Lung (tissue), 12 donors: ENCODE data around the gene MFSD2B. TPM values are rescaled to one million over a fixed set of nuclear protein-coding genes. Genes with fewer than 3 reads are reported as not detected.

Experiments used
- ATAC-seq: fragments of 200-7000 bp; cut with Tn5 transposase; one replicate; pipeline ENCODE4 v1.9.1; 2020; ENCODE audit warnings: moderate number of reproducible peaks; ENCODE audit not compliant: insufficient read depth, low FRiP score
- DNase-seq, 3 donors: peaks; one replicate each; pipeline ENCODE4 v3.0.0-alpha.2; 2013 to 2017
- H3K27ac ChIP-seq, 2 donors: one replicate each; pipeline ENCODE4 v1.5.1; 2013; ENCODE audit warnings: mild to moderate bottlenecking in 2 of 2, moderate library complexity in 2 of 2, control low read depth in 1 of 2, inconsistent platforms in 1 of 2, low read depth in 1 of 2, low read length in 1 of 2
- H3K27me3 ChIP-seq, 3 donors: one replicate each; pipeline ENCODE4 v1.5.1; 2013; ENCODE audit warnings: low read length in 2 of 3; ENCODE audit not compliant: control insufficient read depth in 3 of 3, insufficient read depth in 3 of 3
- H3K36me3 ChIP-seq, 4 donors: one replicate each; pipeline ENCODE4 v1.5.1; 2013; ENCODE audit warnings: low read length in 4 of 4, mild to moderate bottlenecking in 1 of 4, moderate library complexity in 1 of 4; ENCODE audit not compliant: control insufficient read depth in 4 of 4, insufficient read depth in 4 of 4
- H3K4me1 ChIP-seq, 5 donors: one replicate each; pipeline ENCODE4 v1.5.1; 2013; ENCODE audit warnings: low read length in 5 of 5, mild to moderate bottlenecking in 2 of 5, moderate library complexity in 1 of 5; ENCODE audit not compliant: control insufficient read depth in 5 of 5, insufficient read depth in 5 of 5
- H3K4me3 ChIP-seq: one replicate; pipeline ENCODE4 v1.5.1; 2013; ENCODE audit warnings: mild to moderate bottlenecking, control low read depth, moderate library complexity
- H3K9ac ChIP-seq, 2 donors: one replicate each; pipeline ENCODE4 v1.5.1; 2013; ENCODE audit warnings: low read length in 2 of 2, control low read depth in 1 of 2; ENCODE audit not compliant: insufficient read depth in 1 of 2
- H3K9me3 ChIP-seq, 4 donors: one replicate each; pipeline ENCODE4 v1.5.1; 2013; ENCODE audit warnings: low read length in 3 of 4, mild to moderate bottlenecking in 1 of 4, moderate library complexity in 1 of 4; ENCODE audit not compliant: control insufficient read depth in 4 of 4, insufficient read depth in 3 of 4
- WGBS, 2 donors: extraction: QIAGEN DNeasy Blood & Tissue Kit; methylation state at CpG; one replicate each; pipeline ENCODE4 v1.1.7; 2013; 5-methylcytosine and 5-hydroxymethylcytosine counted together
- polyA plus RNA-seq, 2 donors: library from polyadenylated mRNA; stranded (reverse); fragments of 200-250 nt; gene quantifications; one replicate each; pipeline ENCODE4 v1.2.1, GENCODE V29; 2013
- total RNA-seq, 2 donors: library from RNA; depleted of rRNA in 1 of 2; stranded (reverse); fragments of >200 nt in 1 of 2; gene quantifications; one replicate each; pipeline ENCODE4 v1.2.1, GENCODE V29; 2014 to 2021
- TF ChIP-seq, protein P1 (sequence below): IDR thresholded peaks from 2 replicates; pipeline ENCODE4 v1.5.1; 2012; ENCODE audit warnings: mild to moderate bottlenecking; ENCODE audit errors: control extremely low read depth, extremely low read depth
- donor health status: control.
- donor health status: control.
- donor health status: Bipolar disorder and iron deficiency.
- donor health status: healthy.
- donor health status: DM: yes; HTN: yes; CAD: no.

MFSD2B gene
- total and polyA plus RNA-seq, 4 donors = 0.18 to 2.3 (median 0.74) TPM

DNA sequence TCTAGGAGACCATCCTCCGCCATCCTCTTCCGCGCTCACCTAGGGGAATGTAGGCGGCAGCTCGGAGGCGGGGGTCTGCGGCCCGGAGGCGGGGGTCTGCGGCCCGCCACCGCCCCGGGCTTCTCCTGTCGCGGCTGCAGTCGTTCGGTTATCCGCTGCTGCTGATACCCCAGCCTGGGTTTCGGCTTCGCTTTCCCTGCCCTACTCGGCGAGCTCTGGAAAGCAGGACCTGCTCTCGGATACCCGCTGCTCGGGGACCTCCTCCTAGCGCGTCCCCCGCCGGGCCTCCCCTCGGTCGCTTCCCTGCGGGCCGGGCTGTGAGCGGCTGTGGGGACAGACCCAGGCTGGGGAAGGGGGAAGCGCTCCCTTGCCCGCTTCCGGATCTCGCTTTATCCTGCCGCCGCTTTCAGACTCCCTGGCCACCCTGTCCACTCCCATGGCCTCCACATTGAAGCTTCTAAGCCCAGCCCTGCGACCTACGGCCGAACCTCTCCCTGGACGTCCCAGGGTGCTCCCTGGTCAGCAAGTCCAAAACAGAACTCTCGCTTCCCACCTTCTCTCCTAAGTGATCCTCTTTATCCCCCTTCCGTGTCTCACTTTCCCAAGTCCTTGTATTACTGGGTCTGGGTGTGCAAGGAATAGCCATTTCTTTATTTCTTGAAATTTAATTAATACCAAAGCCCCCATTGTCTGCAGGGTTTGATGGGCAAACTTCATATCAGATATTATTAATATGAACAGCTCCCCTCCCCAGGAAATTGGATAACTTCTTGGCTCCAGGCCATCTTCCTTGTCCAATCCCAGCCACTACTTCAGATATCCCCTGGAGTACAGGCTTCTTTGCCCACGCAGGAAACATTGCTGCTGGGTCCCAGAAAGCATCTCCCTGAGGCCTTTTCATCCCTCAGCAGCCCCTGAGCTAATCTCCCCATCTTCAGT, 40.4 kb downstream of the MFSD2B start:
- Histone ChIP-seq H3K27ac (peak overlapping the region in 1 of 2 donors; percentile 54), H3K27me3 (no peaks in the 10 kb centered on the region), H3K4me3 (peak overlapping the region; percentile 73), H3K9ac (no peak overlapping the region), H3K36me3 (no peaks in the 10 kb centered on the region), H3K4me1 (peaks cover 0 to 22% (median 2%) of the 10 kb centered on the region in 5 donors), H3K9me3 (no peaks in the 10 kb centered on the region)
- DNase-seq (peak; percentile 46 to 61 (median 61)), ATAC-seq (no peak)
- TF ChIP-seq, protein P1, sequence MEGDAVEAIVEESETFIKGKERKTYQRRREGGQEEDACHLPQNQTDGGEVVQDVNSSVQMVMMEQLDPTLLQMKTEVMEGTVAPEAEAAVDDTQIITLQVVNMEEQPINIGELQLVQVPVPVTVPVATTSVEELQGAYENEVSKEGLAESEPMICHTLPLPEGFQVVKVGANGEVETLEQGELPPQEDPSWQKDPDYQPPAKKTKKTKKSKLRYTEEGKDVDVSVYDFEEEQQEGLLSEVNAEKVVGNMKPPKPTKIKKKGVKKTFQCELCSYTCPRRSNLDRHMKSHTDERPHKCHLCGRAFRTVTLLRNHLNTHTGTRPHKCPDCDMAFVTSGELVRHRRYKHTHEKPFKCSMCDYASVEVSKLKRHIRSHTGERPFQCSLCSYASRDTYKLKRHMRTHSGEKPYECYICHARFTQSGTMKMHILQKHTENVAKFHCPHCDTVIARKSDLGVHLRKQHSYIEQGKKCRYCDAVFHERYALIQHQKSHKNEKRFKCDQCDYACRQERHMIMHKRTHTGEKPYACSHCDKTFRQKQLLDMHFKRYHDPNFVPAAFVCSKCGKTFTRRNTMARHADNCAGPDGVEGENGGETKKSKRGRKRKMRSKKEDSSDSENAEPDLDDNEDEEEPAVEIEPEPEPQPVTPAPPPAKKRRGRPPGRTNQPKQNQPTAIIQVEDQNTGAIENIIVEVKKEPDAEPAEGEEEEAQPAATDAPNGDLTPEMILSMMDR = no peak
- WGBS, 2 donors = 5 to 15% methylated on average over 24 to 47 of the region's 47 CpGs

DNA sequence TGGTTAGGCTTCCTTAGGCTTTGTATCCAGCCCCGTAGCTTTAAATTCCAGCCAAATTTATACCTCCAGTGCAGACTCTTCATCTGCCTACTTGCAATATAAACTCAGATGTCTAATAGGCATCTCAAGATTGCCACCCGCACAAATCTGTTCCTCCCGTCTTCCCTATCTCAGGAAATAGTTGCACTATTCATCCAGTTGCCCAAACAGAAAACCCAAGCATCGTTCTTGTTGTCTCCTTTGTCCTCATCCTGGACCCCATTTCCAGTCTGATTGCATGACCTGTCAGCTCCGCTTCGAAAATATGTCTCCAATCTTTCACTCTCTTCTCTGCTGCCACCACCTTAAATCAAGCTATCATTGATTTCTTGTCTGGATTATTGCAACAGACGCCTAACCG, 41.9 kb downstream of the MFSD2B start:
- ATAC-seq = no peak
- no peak for DNase-seq
- Histone ChIP-seq H3K4me3 (no peak overlapping the region), H3K9me3 (peaks cover 0 to 2% (median 0%) of the 10 kb centered on the region in 4 donors), H3K9ac (no peak overlapping the region), H3K36me3 (no peaks in the 10 kb centered on the region), H3K4me1 (peaks cover 0 to 17% (median 2%) of the 10 kb centered on the region in 5 donors), H3K27me3 (no peaks in the 10 kb centered on the region), H3K27ac (no peak overlapping the region)
- 71 to 87% methylated on average over 8 of the region's 8 CpGs for WGBS, 2 donors
- TF ChIP-seq, protein P1 = no peak

DNA sequence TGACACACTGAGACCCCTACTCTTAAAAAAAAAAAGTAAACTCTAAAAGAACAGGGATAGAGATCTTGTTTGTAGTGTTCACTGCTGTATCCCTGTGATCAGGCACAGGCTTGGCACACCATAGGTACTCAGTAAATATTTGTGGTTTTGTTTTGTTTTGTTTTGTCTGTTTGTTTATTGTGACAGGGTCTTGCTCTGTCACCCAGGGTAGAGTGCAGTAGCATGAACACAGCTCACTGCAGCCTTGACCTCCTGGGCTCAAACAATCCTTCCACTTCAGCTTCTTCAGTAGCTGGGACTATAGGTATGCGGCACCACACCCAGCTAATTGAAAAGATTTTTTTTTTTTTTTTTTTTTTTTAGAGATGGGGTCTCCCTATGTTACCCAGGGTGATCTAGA, 43.1 kb downstream of the MFSD2B start:
- Histone ChIP-seq H3K4me3 (no peak overlapping the region), H3K9me3 (peaks cover 0 to 2% (median 0%) of the 10 kb centered on the region in 4 donors), H3K27me3 (no peaks in the 10 kb centered on the region), H3K9ac (no peak overlapping the region), H3K27ac (no peak overlapping the region), H3K4me1 (peaks cover 0 to 13% (median 0%) of the 10 kb centered on the region in 5 donors), H3K36me3 (no peaks in the 10 kb centered on the region)
- TF ChIP-seq, protein P1 = no peak
- 93 to 97% methylated on average over 1 of the region's 1 CpG for WGBS, 2 donors
- DNase-seq (no peak), ATAC-seq (no peak)
